Activated CD8-positive, alpha-beta memory T cell treated with anti-CD3 and anti-CD28 coated beads, Interleukin-2, amount 50 U/mL, for 1 hour (primary cell): ENCODE results near the gene XRRA1.
"Not testable (repeated sequence)": the region's sequence is repeated elsewhere in the genome, so short reads cannot be mapped to it uniquely, and the experiment has no call there.

ENCODE experiments used
- DNase-seq: peaks from one replicate; pipeline ENCODE4 v3.0.0-alpha.2; 2020; ENCODE audit errors: extremely low read depth

The XRRA1 gene

DNA sequence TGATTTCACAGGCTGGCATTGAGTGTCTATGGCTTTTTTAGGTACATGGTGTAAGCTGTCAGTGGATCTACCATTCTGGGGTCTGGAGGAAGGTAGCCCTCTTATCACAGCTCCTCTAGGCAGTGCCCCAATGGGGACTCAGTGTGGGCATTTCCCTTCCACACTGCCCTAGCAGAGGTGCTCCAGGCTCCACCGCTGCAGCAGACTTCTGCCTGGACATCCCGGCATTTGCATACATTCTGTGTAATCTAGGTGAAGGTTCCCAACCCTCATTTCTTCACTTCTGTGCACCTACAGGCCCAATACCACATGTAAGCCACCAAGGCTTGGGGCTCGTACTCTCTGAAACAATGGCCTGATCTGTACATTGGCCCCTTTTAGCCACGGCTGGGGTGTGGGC lies 122.0 kb downstream of the XRRA1 start:
- DNase-seq: no peak

DNA sequence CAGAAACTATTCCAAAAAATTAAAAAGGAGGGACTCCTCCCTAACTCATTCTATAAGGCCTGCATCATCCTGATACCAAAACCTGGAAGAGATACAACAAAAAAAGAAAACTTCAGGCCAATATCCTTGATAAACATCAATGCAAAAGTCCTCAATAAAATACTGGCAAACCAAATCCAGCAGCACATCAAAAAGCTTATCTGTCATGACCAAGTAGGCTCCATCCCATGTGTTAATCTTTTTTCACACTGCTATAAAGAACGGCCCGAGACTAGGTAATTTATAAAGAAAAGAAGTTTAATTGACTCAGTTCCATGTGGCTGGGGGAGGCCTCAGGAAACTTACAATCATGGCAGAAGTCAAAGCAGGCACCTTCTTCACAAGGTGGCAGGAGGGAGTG lies 123.3 kb downstream of the XRRA1 start:
- not testable (repeated sequence) for DNase-seq

DNA sequence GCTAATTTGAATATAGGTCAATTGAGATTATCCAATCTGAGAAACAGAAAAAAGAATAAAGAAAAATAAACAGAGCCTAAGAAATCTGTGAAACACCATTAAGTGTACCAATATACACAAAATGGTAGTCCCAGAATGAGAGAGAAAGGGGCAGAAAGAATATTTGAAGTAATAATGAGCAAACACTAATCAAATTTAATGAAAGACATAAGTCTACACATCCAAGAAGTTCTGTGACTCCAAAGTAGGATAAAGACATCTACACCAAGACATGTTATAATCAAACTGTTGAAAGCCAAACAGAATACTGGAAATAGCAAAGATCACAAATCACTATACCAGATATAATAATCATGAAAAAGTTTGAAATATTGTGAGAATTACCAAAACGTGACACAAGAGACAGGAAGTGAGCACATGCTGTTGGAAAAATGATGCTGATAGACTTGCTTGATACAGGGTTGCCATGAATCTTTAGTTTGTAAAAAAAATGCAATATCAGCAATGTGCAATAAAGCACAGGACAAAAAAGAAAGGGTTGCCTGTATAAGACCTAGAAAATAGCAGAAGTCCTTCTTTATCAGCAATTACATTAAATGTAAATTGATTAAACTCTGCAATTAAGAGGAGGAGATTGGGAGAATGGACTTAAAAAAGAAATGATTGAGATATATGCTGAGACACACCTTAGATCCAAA lies 124.5 kb downstream of the XRRA1 start:
- DNase-seq: no peak

DNA sequence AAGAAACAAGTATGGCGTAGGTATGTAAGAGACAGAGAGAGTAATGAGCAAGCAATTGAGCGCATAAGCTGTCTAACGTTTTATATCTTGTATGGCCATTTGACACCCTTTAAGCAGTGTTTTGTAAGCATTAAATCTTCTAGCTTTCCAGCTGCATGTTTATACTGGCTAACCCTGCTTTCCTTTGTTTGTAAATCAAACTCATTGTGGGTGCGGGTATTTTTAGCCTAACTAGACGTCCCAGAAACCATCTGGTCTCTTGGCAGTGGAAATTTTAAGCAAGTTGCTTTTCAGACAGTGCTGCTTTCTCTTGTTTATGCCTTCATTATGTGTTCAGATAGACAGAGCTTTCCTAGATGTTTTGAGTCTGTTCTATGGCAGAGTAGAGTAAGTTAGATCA lies 126.7 kb downstream of the XRRA1 start:
- DNase-seq: no peak

DNA sequence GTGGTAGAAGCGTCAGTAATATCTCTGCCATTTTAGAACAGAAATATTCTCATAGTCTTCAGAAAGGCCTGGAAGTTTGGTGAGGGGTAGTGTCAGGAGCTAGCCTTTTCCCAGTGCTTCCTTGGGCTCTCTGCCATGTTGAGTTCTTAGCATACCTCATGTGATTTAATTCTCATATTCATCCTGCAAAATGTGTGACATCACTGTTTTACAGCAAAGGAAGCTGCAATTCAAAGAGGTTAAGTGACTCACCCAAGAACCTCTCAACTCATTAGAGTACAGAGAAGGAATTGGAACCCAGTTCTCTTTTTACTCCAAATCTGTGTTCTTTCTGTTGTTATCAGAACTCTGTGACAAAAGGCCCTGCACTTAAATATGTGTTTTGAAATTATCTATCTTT lies 128.1 kb downstream of the XRRA1 start:
- DNase-seq: no peak

DNA sequence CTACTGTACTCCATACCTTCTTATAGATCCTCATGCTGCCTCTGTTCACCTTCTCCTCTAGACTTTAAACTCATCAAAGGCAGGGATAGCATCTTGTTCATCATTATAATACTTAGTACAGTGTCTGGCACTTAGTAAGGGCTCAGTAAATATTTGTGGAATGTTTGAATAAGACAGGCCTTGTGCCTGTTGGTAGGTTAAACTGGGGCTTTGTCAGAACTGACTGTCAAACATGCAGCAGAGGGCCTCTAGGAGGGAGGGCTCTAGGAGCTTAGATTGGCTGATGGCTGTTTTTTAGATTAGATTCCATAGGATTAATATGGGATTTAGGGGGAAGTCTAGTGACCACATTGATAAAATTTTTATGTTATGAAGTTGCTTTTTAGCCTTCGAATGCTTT lies 129.5 kb downstream of the XRRA1 start:
- DNase-seq: no peak

DNA sequence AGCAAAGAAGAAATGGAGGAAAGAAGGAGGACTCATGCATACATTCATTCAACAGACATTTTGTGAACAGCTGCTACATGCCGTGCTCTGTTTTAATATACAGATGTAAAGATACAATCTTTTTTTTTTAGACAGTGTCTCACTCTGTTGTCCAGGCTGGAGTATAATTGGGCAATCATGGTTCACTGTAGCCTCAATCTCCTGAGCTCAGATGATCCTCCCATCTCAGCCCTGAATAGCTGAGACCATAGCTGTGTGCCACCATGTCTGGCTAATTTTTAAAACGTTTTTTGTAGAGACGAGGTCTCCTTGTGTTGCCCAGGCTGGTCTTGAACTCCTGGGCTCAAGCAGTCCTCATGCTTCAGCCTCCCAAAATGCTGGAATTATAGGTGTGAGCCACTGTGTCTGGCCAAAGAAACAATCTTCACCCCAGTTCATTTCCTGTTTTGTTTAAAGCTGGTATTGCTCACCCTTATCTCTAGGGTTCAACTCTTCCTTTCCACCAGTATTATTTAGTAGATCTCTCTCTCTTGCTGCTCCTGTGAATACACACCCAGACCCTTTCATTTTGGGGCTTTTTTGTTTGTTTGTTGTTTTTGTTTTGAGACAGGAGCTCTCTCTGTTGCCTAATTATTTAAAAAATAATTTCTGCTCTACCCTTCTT lies 130.5 kb downstream of the XRRA1 start:
- no peak for DNase-seq

DNA sequence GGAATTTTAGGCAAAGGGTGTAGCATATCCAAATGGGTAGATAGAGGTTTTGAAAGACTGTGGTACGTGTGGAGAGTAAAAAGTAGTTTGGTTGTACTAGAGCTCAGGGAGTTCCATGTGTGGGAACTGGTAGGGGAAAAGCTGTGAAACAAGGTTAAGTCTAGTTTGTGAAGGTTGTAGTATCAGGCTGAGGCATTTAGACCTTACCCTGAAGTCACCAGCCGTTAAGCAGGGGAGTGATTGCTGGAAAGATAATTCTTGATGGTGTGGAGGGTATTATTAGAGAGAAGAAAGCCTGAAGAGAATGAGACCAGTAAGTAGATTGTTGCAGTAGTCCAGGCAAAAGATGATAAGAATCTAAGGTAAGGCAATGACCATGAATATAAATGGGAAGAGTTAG lies 132.2 kb downstream of the XRRA1 start:
- DNase-seq: no peak

DNA sequence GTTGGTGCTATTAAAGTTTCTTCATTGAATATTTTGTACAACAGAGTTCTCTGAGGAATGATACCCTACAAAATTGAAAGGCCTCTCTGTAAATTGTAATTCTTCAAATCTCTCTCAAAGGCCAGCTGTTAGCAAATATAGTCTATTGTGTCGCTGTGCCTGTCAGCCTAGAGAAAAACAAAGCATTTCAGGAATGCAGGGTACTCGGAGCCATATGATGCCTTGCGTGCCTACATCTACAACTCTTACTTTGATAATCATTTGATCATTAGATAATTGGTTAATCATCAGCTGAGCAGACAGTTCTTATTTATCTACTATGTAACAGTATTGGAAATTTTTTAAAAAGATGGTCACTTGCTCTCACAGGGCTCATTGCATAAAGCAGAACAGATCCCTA lies 132.9 kb downstream of the XRRA1 start:
- DNase-seq: no peak

DNA sequence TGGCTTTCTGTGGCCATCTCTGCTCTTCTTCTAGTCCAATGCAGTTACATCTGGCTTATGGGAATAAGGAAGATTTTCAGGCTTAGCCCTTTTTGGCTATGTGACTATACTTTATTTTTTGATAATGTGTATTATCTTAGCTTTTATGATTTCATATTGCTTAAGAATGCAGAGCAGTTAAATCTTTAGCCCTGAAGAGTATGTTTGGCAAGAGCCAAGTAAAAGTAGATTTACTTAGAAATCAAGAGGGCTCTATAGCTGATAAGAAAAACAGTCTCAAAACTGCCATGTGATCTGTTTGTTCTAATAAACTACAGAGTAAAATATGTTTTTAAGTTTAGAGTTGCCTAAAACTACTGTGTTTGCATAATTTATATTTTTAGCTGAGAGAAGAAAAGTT lies 139.1 kb downstream of the XRRA1 start:
- DNase-seq: no peak

DNA sequence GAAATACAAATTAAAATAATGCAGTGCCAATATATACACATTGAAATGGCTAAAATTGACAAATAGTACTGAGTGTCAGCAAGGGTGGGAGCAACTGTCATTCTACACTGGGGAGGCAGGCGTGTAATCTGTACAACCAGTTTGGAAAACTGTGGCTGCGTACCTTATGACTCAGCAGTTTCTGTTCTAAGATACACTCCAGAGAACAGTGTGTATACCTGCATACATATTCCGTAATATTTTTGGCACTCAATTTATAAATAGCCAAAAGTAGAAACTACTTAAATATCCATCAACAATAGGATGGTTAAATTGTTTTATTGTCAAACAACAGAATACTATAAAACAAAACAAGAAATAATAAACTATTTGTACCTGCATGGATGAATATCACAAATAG lies 142.6 kb downstream of the XRRA1 start:
- DNase-seq: no peak

DNA sequence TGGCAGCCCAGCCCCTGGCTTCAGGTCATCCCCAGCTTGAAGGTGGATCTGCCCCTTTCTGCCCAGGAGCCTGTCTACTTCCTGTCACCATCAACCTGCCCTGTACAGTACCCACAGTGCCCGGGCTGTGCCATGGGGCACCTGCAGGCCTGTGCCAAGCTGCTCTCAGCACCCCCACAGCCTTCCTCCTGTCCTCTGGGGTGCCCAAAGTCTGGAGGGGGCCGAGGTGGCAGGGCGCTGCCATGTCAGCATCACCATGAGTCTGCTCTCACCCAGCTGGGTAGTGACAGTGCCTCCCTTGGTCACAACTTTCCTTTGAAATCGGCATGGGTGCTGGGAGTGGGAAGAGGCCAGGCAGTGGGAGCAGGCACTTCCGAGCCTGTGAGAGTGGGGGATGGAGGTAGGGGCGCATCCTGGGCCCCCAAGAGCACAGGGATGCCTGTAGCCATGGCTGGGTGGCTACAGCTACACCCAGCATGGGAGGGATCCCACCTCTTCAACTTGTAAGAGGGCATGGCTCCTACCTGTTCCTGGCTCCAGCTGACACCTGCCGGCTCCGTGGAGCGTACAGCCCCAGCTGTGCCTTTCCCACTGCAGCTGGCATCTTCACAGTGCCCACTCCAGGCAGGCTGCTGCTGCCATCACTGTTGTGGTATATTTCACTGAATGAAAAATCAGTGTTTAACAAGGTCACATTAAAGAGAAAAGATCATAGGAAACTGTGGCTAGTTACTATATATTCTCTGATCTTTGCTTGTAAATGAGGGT lies 157.4 kb downstream of the XRRA1 start:
- DNase-seq: no peak
